Natural killer cell (primary cell): Measurements from ENCODE around the gene BCAP31. TPM values are rescaled to one million over a fixed set of nuclear protein-coding genes. Genes with fewer than 3 reads are reported as not detected.
A peak's percentile ranks its signal among the peaks of the same experiment; 100 is the strongest.
"Not testable (repeated sequence)": the region's sequence is repeated elsewhere in the genome, so short reads cannot be mapped to it uniquely, and the experiment has no call there.

ENCODE experiments used
- ATAC-seq, 3 donors: fragments of 150-1000 bp in 2 of 3; fragments of 200-7000 bp in 1 of 3; cut with Tn5 transposase; 1 replicate in 1 of 3; 2 replicates in 2 of 3; pipeline ENCODE4 v1.10.0; 2021; ENCODE audit warnings: mild to moderate bottlenecking in 2 of 3, moderate library complexity in 2 of 3
- DNase-seq, 2 donors: peaks; one replicate each; pipeline versions ENCODE4 v3.0.0 to v3.0.0-alpha.2; 2013 to 2021; ENCODE audit warnings: mixed read lengths in 1 of 2
- H3K27ac ChIP-seq: one replicate; pipeline ENCODE4 v1.5.1; 2013; ENCODE audit warnings: mild to moderate bottlenecking, low read length
- H3K27me3 ChIP-seq: one replicate; pipeline ENCODE4 v1.6.1; 2013; ENCODE audit warnings: low read length; ENCODE audit not compliant: control insufficient read depth, insufficient read depth
- H3K36me3 ChIP-seq: one replicate; pipeline ENCODE4 v1.6.1; 2013; ENCODE audit warnings: low read length; ENCODE audit not compliant: control insufficient read depth, insufficient read depth
- H3K4me1 ChIP-seq: one replicate; pipeline ENCODE4 v1.6.1; 2013; ENCODE audit warnings: low read length; ENCODE audit not compliant: control insufficient read depth, insufficient read depth
- H3K4me3 ChIP-seq: one replicate; pipeline ENCODE4 v1.5.1; 2013; ENCODE audit warnings: low read length
- H3K9me3 ChIP-seq: one replicate; pipeline ENCODE4 v1.6.1; 2013; ENCODE audit warnings: low read length; ENCODE audit not compliant: control insufficient read depth, insufficient read depth
- H3K27ac Mint-ChIP-seq, 2 donors: one replicate each; pipeline ENCODE4 v1.8.0; 2022; ENCODE audit warnings: mild to moderate bottlenecking in 2 of 2, mixed read lengths in 2 of 2, moderate library complexity in 1 of 2
- H3K27me3 Mint-ChIP-seq, 2 donors: one replicate each; pipeline ENCODE4 v1.8.0; 2022; ENCODE audit warnings: low read depth in 2 of 2, mixed read lengths in 2 of 2
- H3K36me3 Mint-ChIP-seq: one replicate; pipeline ENCODE4 v1.8.0; 2022; ENCODE audit warnings: mixed read lengths
- H3K4me1 Mint-ChIP-seq, 2 donors: one replicate each; pipeline ENCODE4 v1.8.0; 2022; ENCODE audit warnings: mixed read lengths in 2 of 2
- H3K4me3 Mint-ChIP-seq: one replicate; pipeline ENCODE4 v1.8.0; 2022; ENCODE audit warnings: mild to moderate bottlenecking, moderate library complexity, mixed read lengths
- H3K9me3 Mint-ChIP-seq, 2 donors: one replicate each; pipeline ENCODE4 v1.8.0; 2022; ENCODE audit warnings: mixed read lengths in 2 of 2
- WGBS: methylation state at CpG from one replicate; pipeline ENCODE4 v1.1.7; 2013; ENCODE audit warnings: missing lambda C conversion rate; ENCODE audit not compliant: insufficient coverage; 5-methylcytosine and 5-hydroxymethylcytosine counted together
- intact Hi-C: fragments of 100-400 bp; cut with micrococcal nuclease; formaldehyde crosslinking; loops from one replicate; pipeline ENCODE4 v1.14.2; 2022
- total RNA-seq, 4 donors: library from RNA; stranded (reverse); fragments of 120-200 nt in 1 of 4; gene quantifications; one replicate each; pipeline versions ENCODE4 v1.2.3 to v1.2.4, GENCODE V29; 2013 to 2022
- TF ChIP-seq, protein P1 (sequence below): fragments of 200-600 bp; IDR thresholded peaks from one replicate; pipeline ENCODE4 v1.8.0; 2022; ENCODE audit warnings: antibody characterized with exemption

BCAP31 gene
- total RNA-seq, 3 donors from 2014 or later (not counting 1 experiment from before 2014, with no cell fraction given) = 109 to 131 (median 119) TPM

DNA sequence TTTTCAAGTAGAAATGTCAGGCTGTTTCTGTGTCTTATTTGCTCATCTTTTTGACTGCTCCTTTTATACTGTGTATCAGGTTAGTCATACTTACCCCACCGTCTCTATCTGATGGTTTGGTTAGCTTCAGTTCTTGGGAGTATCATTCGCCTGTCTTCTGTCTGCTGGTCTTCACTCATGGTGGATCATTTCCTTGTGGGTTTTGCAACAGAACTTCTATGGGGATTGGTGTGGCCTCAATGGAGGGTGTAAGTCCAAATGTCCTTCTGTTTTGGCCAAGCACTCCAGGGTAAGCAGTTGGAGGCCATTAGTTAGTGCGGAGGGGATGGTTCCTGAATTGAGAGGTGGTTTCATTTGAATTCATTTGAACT lies 7.6 kb upstream of the BCAP31 start:
- 87% methylated on average over 3 of the region's 3 CpGs for WGBS
- Mint-ChIP-seq H3K4me1 (peaks cover 21 to 32% of the 10 kb centered on the region in 2 donors), H3K27ac (peak overlapping the region in 1 of 2 donors; percentile 39), H3K36me3 (no peaks in the 10 kb centered on the region), H3K4me3 (no peak overlapping the region), H3K9me3 (no peaks in the 10 kb centered on the region), H3K27me3 (no peaks in the 10 kb centered on the region)
- Histone ChIP-seq H3K27ac (peak overlapping the region; percentile 24), H3K9me3 (no peaks in the 10 kb centered on the region), H3K36me3 (peaks cover 9% of the 10 kb centered on the region), H3K4me3 (no peak overlapping the region), H3K4me1 (peaks cover 26% of the 10 kb centered on the region), H3K27me3 (no peaks in the 10 kb centered on the region)
- intact Hi-C loops = no loop called here
- DNase-seq (no peak), ATAC-seq (no peak)
- TF ChIP-seq, protein P1, sequence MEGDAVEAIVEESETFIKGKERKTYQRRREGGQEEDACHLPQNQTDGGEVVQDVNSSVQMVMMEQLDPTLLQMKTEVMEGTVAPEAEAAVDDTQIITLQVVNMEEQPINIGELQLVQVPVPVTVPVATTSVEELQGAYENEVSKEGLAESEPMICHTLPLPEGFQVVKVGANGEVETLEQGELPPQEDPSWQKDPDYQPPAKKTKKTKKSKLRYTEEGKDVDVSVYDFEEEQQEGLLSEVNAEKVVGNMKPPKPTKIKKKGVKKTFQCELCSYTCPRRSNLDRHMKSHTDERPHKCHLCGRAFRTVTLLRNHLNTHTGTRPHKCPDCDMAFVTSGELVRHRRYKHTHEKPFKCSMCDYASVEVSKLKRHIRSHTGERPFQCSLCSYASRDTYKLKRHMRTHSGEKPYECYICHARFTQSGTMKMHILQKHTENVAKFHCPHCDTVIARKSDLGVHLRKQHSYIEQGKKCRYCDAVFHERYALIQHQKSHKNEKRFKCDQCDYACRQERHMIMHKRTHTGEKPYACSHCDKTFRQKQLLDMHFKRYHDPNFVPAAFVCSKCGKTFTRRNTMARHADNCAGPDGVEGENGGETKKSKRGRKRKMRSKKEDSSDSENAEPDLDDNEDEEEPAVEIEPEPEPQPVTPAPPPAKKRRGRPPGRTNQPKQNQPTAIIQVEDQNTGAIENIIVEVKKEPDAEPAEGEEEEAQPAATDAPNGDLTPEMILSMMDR = no peak

DNA sequence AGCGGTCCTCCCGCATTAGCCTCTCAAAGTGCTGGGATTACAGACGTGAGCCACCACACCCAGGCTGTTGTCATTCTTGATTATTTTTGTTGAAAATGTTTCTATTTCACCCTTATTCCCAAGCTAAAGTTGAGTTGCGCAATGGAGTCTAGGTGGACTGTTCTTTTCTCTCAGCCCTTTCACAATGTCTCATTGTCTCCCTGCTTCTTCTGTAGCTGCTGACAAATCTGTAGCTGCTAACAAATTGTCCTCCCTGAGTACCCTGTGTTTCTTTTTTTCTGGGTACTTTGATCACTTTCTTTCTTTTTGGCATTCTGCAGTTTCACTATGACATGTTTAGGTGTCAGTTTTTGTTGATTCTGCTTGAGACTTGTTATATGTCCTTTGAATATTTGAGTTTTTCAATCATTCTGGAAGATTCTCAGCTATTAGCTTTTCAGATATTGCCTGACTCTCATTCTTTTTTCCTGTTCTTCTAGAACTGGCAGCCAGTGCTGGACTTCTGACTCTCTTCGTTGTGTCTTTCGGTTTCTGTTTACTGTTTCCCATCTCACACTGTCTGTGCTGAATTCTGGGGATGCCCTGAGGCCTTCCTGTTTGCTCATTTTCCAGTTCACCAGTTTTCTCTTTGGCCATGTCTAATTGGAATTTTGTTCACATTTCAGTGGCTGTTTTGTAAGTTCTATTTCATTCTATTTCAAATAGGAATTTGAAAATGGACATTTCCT lies 7.1 kb upstream of the BCAP31 start:
- Histone ChIP-seq H3K9me3 (no peaks in the 10 kb centered on the region), H3K36me3 (peaks cover 6% of the 10 kb centered on the region), H3K4me3 (no peak overlapping the region), H3K27ac (peak overlapping the region; percentile 24), H3K27me3 (no peaks in the 10 kb centered on the region), H3K4me1 (peaks cover 32% of the 10 kb centered on the region)
- TF ChIP-seq, protein P1 = no peak
- no peak overlapping the region for H3K4me3 Mint-ChIP-seq
- no peak for DNase-seq
- WGBS = 62% methylated on average over 4 of the region's 6 CpGs
- peaks cover 21 to 35% of the 10 kb centered on the region in 2 donors for H3K4me1 Mint-ChIP-seq
- H3K9me3 Mint-ChIP-seq = no peaks in the 10 kb centered on the region
- no peak for ATAC-seq
- H3K27me3 Mint-ChIP-seq = no peaks in the 10 kb centered on the region
- peak overlapping the region in 1 of 2 donors; percentile 39 for H3K27ac Mint-ChIP-seq
- H3K36me3 Mint-ChIP-seq = no peaks in the 10 kb centered on the region
- intact Hi-C loops = no loop called here

DNA sequence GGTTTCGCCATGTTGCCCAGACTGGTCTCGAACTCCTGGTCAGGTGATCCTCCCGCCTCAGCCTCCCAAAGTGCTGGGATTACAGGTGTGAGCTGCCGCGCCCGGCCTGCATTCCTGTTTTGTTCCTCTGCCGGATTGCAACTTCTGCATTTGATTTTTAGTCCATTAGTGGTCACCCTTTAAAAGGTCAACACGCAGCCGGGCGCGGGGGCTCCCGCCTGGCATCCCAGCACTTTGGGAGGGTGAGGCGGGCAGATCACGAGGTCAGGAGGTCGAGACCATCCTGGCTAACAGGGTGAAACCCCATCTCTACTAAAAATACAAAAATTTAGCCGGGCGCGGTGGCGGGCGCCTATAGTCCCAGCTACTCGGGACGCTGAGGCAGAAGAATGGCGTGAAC lies 5.9 kb upstream of the BCAP31 start:
- H3K27ac ChIP-seq = not testable (repeated sequence)

DNA sequence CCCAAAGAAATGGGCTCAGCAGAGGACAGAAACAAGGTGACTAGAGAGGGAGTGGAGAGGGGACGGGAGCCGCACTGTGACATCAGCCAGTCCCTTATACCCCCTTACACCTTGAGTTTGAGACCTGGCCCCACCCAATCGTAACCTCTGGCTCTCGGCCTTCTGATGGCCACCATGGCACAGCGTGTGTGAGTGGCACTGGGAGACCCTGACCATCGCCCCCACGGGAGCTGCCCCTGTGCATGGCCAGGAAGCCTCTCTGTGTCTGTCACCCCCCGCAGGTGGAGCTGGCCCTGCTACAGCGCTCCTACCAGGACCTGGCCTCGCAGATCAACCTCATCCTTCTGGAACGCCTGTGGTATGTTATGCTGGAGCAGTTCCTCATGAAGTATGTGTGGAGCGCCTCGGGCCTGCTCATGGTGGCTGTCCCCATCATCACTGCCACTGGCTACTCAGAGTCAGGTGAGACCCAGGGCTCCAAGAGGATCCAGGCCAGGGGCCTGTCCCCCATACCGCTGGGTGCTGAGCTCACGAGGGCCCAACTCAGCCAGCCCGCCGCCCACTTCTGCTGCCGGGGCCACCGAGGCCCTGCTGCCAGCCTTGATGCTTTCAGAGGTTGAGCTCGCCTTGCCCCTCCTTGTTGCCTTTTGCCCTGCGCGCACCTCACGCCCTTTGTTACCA lies 4.9 kb upstream of the BCAP31 start:
- no peaks in the 10 kb centered on the region for H3K36me3 Mint-ChIP-seq
- H3K27ac ChIP-seq = no peak overlapping the region
- no peak overlapping the region for H3K4me3 ChIP-seq
- H3K27me3 ChIP-seq = no peaks in the 10 kb centered on the region
- intact Hi-C loops = no loop called here
- H3K4me3 Mint-ChIP-seq = no peak overlapping the region
- no peak for DNase-seq
- H3K9me3 Mint-ChIP-seq = no peaks in the 10 kb centered on the region
- TF ChIP-seq, protein P1 = no peak
- no peaks in the 10 kb centered on the region for H3K27me3 Mint-ChIP-seq
- peaks cover 3% of the 10 kb centered on the region for H3K36me3 ChIP-seq
- ATAC-seq = no peak
- 97% methylated on average over 21 of the region's 23 CpGs for WGBS
- peaks cover 11 to 28% of the 10 kb centered on the region in 2 donors for H3K4me1 Mint-ChIP-seq
- no peak overlapping the region for H3K27ac Mint-ChIP-seq
- H3K9me3 ChIP-seq = no peaks in the 10 kb centered on the region
- H3K4me1 ChIP-seq = peaks cover 46% of the 10 kb centered on the region

More for the DNA sequence above, 5.9 kb upstream of the BCAP31 start:
- H3K4me3 ChIP-seq, intact Hi-C loops, ATAC-seq, H3K27me3 Mint-ChIP-seq, H3K36me3 ChIP-seq, H3K4me3 Mint-ChIP-seq, H3K36me3 Mint-ChIP-seq, H3K9me3 Mint-ChIP-seq, H3K27ac Mint-ChIP-seq, DNase-seq, H3K9me3 ChIP-seq, H3K27me3 ChIP-seq: not testable (repeated sequence)
- peaks cover 42% of the 10 kb centered on the region for H3K4me1 ChIP-seq
- WGBS = 98% methylated on average over 14 of the region's 23 CpGs
- peaks cover 15 to 34% of the 10 kb centered on the region in 2 donors for H3K4me1 Mint-ChIP-seq
